CD8-positive, alpha-beta memory T cell (primary cell): ENCODE measurements around the gene DDX49. TPM values are rescaled to one million over a fixed set of nuclear protein-coding genes. Genes with fewer than 3 reads are reported as not detected.
"Not testable (repeated sequence)": the region's sequence is repeated elsewhere in the genome, so short reads cannot be mapped to it uniquely, and the experiment has no call there.

ENCODE experiments used
- CTCF ChIA-PET: fragments of 350-600 bp; sonication (Branson Sonifier 250); formaldehyde crosslinking; loops from one replicate; lab custom pipeline; 2021; ENCODE audit warnings: antibody characterized with exemption; lab: Charles Lee
- POLR2A ChIA-PET: fragments of 350-600 bp; sonication (Branson Sonifier 250); formaldehyde crosslinking; loops from one replicate; lab custom pipeline; 2021; ENCODE audit warnings: antibody characterized with exemption; lab: Charles Lee
- DNase-seq, 5 donors: peaks; one replicate each; pipeline versions ENCODE4 v3.0.0 to v3.0.0-alpha.2; 2020 to 2022; ENCODE audit warnings: mixed read lengths in 1 of 5
- H3K27ac ChIP-seq: one replicate; pipeline ENCODE4 v1.7.0; 2013; ENCODE audit warnings: low read depth, mild to moderate bottlenecking, low read length, moderate library complexity
- H3K27me3 ChIP-seq: 2 replicates; pipeline ENCODE4 v1.7.0; 2013; ENCODE audit warnings: low read length, mild to moderate bottlenecking; ENCODE audit not compliant: insufficient read depth, poor library complexity, severe bottlenecking
- H3K36me3 ChIP-seq: 2 replicates; pipeline ENCODE4 v1.7.0; 2013; ENCODE audit warnings: mild to moderate bottlenecking, low read length, moderate library complexity; ENCODE audit not compliant: insufficient read depth
- H3K4me1 ChIP-seq: 2 replicates; pipeline ENCODE4 v1.7.0; 2013; ENCODE audit warnings: mild to moderate bottlenecking, low read length, moderate library complexity; ENCODE audit not compliant: insufficient read depth
- H3K4me3 ChIP-seq: 2 replicates; pipeline ENCODE4 v1.7.0; 2013; ENCODE audit warnings: mild to moderate bottlenecking, low read length
- H3K9me3 ChIP-seq: 2 replicates; pipeline ENCODE4 v1.7.0; 2013; ENCODE audit warnings: mild to moderate bottlenecking, low read length
- H3K27ac Mint-ChIP-seq, 8 donors: one replicate each; pipeline ENCODE4 v1.8.0; 2020 to 2021; ENCODE audit warnings: mixed read lengths in 8 of 8, mild to moderate bottlenecking in 6 of 8, inconsistent platforms in 3 of 8, moderate library complexity in 3 of 8
- H3K27me3 Mint-ChIP-seq, 2 donors: one replicate each; pipeline ENCODE4 v1.8.0; 2020 to 2021; ENCODE audit warnings: mixed read lengths in 2 of 2, mild to moderate bottlenecking in 1 of 2, moderate library complexity in 1 of 2
- H3K36me3 Mint-ChIP-seq, 3 donors: one replicate each; pipeline ENCODE4 v1.8.0; 2020 to 2021; ENCODE audit warnings: mixed read lengths in 3 of 3, inconsistent platforms in 1 of 3, mild to moderate bottlenecking in 1 of 3
- H3K4me1 Mint-ChIP-seq, 3 donors: one replicate each; pipeline ENCODE4 v1.8.0; 2020 to 2021; ENCODE audit warnings: mixed read lengths in 3 of 3, inconsistent platforms in 1 of 3, mild to moderate bottlenecking in 1 of 3
- H3K4me3 Mint-ChIP-seq, 7 donors: one replicate each; pipeline ENCODE4 v1.8.0; 2020 to 2021; ENCODE audit warnings: mixed read lengths in 7 of 7, mild to moderate bottlenecking in 6 of 7, moderate library complexity in 4 of 7, inconsistent platforms in 2 of 7
- H3K9me3 Mint-ChIP-seq, 5 donors: one replicate each; pipeline ENCODE4 v1.8.0; 2020 to 2022; ENCODE audit warnings: mixed read lengths in 5 of 5, mild to moderate bottlenecking in 3 of 5, moderate library complexity in 2 of 5, inconsistent platforms in 1 of 5
- polyA plus RNA-seq: library from polyadenylated mRNA; unstranded; fragments of 300-500 nt; fragmentation: Illumina TruSeq; gene quantifications from one replicate; pipeline ENCODE4 v1.2.3, GENCODE V29; 2021
- total RNA-seq, 2 experiments: library from RNA; stranded (reverse); gene quantifications; one replicate each; pipeline ENCODE4 v1.2.3, GENCODE V29; 2021

DDX49 gene
- total and polyA plus RNA-seq, 3 experiments from 2014 or later: 28.5 to 95.1 (median 92.5) TPM

GRCh38 chr19:18946335-18946734 lies 26.8 kb downstream of the DDX49 start:
- H3K27ac Mint-ChIP-seq: peak overlapping the region in 1 of 8 donors; percentile 55
- H3K27me3 ChIP-seq: peaks cover 5% of the 10 kb centered on the region
- ChIA-PET CTCF (no interaction called here), POLR2A (no interaction called here)
- no peaks in the 10 kb centered on the region for H3K9me3 ChIP-seq
- H3K36me3 ChIP-seq: no peaks in the 10 kb centered on the region
- H3K4me1 ChIP-seq: no peaks in the 10 kb centered on the region
- DNase-seq: no peak
- no peaks in the 10 kb centered on the region for H3K36me3 Mint-ChIP-seq
- no peak overlapping the region for H3K27ac ChIP-seq
- peaks cover 18 to 24% of the 10 kb centered on the region in 2 donors for H3K27me3 Mint-ChIP-seq
- H3K4me3 Mint-ChIP-seq: no peak overlapping the region
- H3K4me1 Mint-ChIP-seq: peaks cover 0 to 26% (median 8%) of the 10 kb centered on the region in 3 donors
- no peaks in the 10 kb centered on the region for H3K9me3 Mint-ChIP-seq
- no peak overlapping the region for H3K4me3 ChIP-seq

- no peak for DNase-seq
- Mint-ChIP-seq H3K4me3 (peak overlapping the region in 1 of 7 donors; percentile 51), H3K27me3 (peaks cover 12 to 21% of the 10 kb centered on the region in 2 donors), H3K36me3 (no peaks in the 10 kb centered on the region), H3K27ac (no peak overlapping the region), H3K9me3 (no peaks in the 10 kb centered on the region), H3K4me1 (peaks cover 0 to 20% (median 4%) of the 10 kb centered on the region in 3 donors)
- Histone ChIP-seq H3K36me3 (no peaks in the 10 kb centered on the region), H3K4me3 (no peak overlapping the region), H3K27ac (no peak overlapping the region), H3K27me3 (no peaks in the 10 kb centered on the region), H3K9me3 (no peaks in the 10 kb centered on the region), H3K4me1 (no peaks in the 10 kb centered on the region)
- ChIA-PET POLR2A (no interaction called here), CTCF (no interaction called here)
Measured at GRCh38 chr19:18946918-18947317, 27.4 kb downstream of the DDX49 start.

- Histone ChIP-seq H3K4me3 (no peak overlapping the region), H3K27me3 (no peaks in the 10 kb centered on the region), H3K9me3 (no peaks in the 10 kb centered on the region), H3K4me1 (no peaks in the 10 kb centered on the region), H3K27ac (no peak overlapping the region), H3K36me3 (no peaks in the 10 kb centered on the region)
- no peaks in the 10 kb centered on the region for H3K9me3 Mint-ChIP-seq
- no peaks in the 10 kb centered on the region for H3K36me3 Mint-ChIP-seq
- H3K27ac Mint-ChIP-seq: peak overlapping the region in 1 of 8 donors; percentile 65
- H3K27me3 Mint-ChIP-seq: peaks cover 7 to 14% of the 10 kb centered on the region in 2 donors
- CTCF ChIA-PET: no interaction called here
- POLR2A ChIA-PET: interaction anchor here (0.6 kb wide), 1 partner anchor 115 kb away, joined by 6 read pairs; no protein-coding TSS in a partner anchor
- no peak for DNase-seq
- peak overlapping the region in 1 of 7 donors; percentile 44 for H3K4me3 Mint-ChIP-seq
- H3K4me1 Mint-ChIP-seq: peaks cover 0 to 18% (median 4%) of the 10 kb centered on the region in 3 donors
Measured at GRCh38 chr19:18948075-18948975, 28.8 kb downstream of the DDX49 start.

GRCh38 chr19:18948976-18949356 lies 29.5 kb downstream of the DDX49 start:
- no peak for DNase-seq
- Mint-ChIP-seq H3K27me3 (peaks cover 4 to 14% of the 10 kb centered on the region in 2 donors), H3K36me3 (no peaks in the 10 kb centered on the region), H3K4me1 (peaks cover 0 to 18% (median 4%) of the 10 kb centered on the region in 3 donors), H3K9me3 (no peaks in the 10 kb centered on the region), H3K4me3 (no peak overlapping the region), H3K27ac (peak overlapping the region in 1 of 8 donors; percentile 81)
- H3K36me3 ChIP-seq: no peaks in the 10 kb centered on the region
- CTCF ChIA-PET: no interaction called here
- POLR2A ChIA-PET: no interaction called here
- no peaks in the 10 kb centered on the region for H3K9me3 ChIP-seq
- no peaks in the 10 kb centered on the region for H3K27me3 ChIP-seq
- H3K27ac ChIP-seq: no peak overlapping the region
- no peaks in the 10 kb centered on the region for H3K4me1 ChIP-seq
- no peak overlapping the region for H3K4me3 ChIP-seq

GRCh38 chr19:18949858-18950257 lies 30.3 kb downstream of the DDX49 start:
- Histone ChIP-seq H3K9me3 (no peaks in the 10 kb centered on the region), H3K27ac (no peak overlapping the region), H3K27me3 (no peaks in the 10 kb centered on the region), H3K4me1 (no peaks in the 10 kb centered on the region), H3K36me3 (no peaks in the 10 kb centered on the region), H3K4me3 (no peak overlapping the region)
- Mint-ChIP-seq H3K9me3 (no peaks in the 10 kb centered on the region), H3K36me3 (no peaks in the 10 kb centered on the region), H3K4me1 (peaks cover 0 to 18% (median 4%) of the 10 kb centered on the region in 3 donors), H3K27ac (peak overlapping the region in 2 of 8 donors; percentile 26 to 47), H3K27me3 (peaks cover 4 to 14% of the 10 kb centered on the region in 2 donors), H3K4me3 (peak overlapping the region in 1 of 7 donors; percentile 51)
- no peak for DNase-seq
- ChIA-PET POLR2A (no interaction called here), CTCF (no interaction called here)

GRCh38 chr19:18951721-18952281 lies 32.3 kb downstream of the DDX49 start:
- peaks cover 0 to 14% (median 2%) of the 10 kb centered on the region in 3 donors for H3K4me1 Mint-ChIP-seq
- no peak overlapping the region for H3K27ac Mint-ChIP-seq
- H3K27me3 Mint-ChIP-seq: peaks cover 5 to 8% of the 10 kb centered on the region in 2 donors
- H3K4me1 ChIP-seq: no peaks in the 10 kb centered on the region
- H3K9me3 ChIP-seq: no peaks in the 10 kb centered on the region
- no peaks in the 10 kb centered on the region for H3K36me3 ChIP-seq
- no peak for DNase-seq
- H3K36me3 Mint-ChIP-seq: no peaks in the 10 kb centered on the region
- ChIA-PET CTCF (no interaction called here), POLR2A (no interaction called here)
- H3K27ac ChIP-seq: no peak overlapping the region
- H3K27me3 ChIP-seq: no peaks in the 10 kb centered on the region
- H3K4me3 ChIP-seq: no peak overlapping the region
- H3K4me3 Mint-ChIP-seq: no peak overlapping the region
- H3K9me3 Mint-ChIP-seq: no peaks in the 10 kb centered on the region

- H3K4me3 ChIP-seq, H3K36me3 ChIP-seq, H3K4me3 Mint-ChIP-seq, H3K4me1 ChIP-seq, H3K27ac Mint-ChIP-seq, H3K27me3 ChIP-seq, H3K9me3 ChIP-seq, H3K27me3 Mint-ChIP-seq, POLR2A ChIA-PET, CTCF ChIA-PET, DNase-seq, H3K27ac ChIP-seq, H3K9me3 Mint-ChIP-seq, H3K36me3 Mint-ChIP-seq: not testable (repeated sequence)
- H3K4me1 Mint-ChIP-seq: peaks cover 0 to 10% (median 2%) of the 10 kb centered on the region in 3 donors
Measured at GRCh38 chr19:18952364-18953003, 33.0 kb downstream of the DDX49 start.

GRCh38 chr19:18954094-18954493 lies 34.6 kb downstream of the DDX49 start:
- no peak for DNase-seq
- ChIA-PET POLR2A (no interaction called here), CTCF (no interaction called here)
- no peak overlapping the region for H3K27ac Mint-ChIP-seq
- H3K4me1 ChIP-seq: no peaks in the 10 kb centered on the region
- H3K4me3 ChIP-seq: no peak overlapping the region
- no peak overlapping the region for H3K27ac ChIP-seq
- no peak overlapping the region for H3K4me3 Mint-ChIP-seq
- peaks cover 0 to 3% (median under 1%) of the 10 kb centered on the region in 3 donors for H3K4me1 Mint-ChIP-seq
- H3K9me3 ChIP-seq: no peaks in the 10 kb centered on the region
- H3K9me3 Mint-ChIP-seq: no peaks in the 10 kb centered on the region
- H3K27me3 Mint-ChIP-seq: peaks cover 1 to 3% of the 10 kb centered on the region in 2 donors
- H3K36me3 Mint-ChIP-seq: no peaks in the 10 kb centered on the region
- H3K27me3 ChIP-seq: no peaks in the 10 kb centered on the region
- no peaks in the 10 kb centered on the region for H3K36me3 ChIP-seq
